GM20000 (cell line): ENCODE data around the gene GOLGB1.

Experiments
- DNase-seq: peaks from one replicate; pipeline ENCODE4 v3.0.0; 2012; ENCODE audit warnings: low spot score
- TF ChIP-seq, protein P1 (sequence below): IDR thresholded peaks from 2 replicates; pipeline ENCODE4 v1.5.1; 2012; ENCODE audit warnings: mild to moderate bottlenecking, control low read depth; ENCODE audit errors: extremely low read depth, missing control alignments

GOLGB1 gene

DNA sequence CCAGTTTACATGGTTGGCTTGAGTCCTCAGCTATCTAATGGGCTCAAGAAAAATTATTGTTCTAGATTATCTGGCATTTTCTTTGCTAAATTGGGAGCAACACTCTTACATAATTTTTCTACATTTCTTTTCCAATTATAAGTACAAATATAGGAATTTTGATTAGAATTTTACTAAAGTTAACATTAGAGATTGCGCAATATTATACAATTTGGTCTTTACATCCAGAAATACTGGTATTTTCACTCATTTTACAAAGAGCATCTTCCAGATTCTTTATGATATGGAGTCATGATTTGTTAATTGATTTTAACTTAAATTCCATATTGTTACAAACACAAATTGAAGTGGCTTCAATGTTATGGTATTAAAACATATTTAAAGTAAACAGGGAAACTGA, 19.7 kb upstream of the GOLGB1 start:
- DNase-seq = no peak
- TF ChIP-seq, protein P1, sequence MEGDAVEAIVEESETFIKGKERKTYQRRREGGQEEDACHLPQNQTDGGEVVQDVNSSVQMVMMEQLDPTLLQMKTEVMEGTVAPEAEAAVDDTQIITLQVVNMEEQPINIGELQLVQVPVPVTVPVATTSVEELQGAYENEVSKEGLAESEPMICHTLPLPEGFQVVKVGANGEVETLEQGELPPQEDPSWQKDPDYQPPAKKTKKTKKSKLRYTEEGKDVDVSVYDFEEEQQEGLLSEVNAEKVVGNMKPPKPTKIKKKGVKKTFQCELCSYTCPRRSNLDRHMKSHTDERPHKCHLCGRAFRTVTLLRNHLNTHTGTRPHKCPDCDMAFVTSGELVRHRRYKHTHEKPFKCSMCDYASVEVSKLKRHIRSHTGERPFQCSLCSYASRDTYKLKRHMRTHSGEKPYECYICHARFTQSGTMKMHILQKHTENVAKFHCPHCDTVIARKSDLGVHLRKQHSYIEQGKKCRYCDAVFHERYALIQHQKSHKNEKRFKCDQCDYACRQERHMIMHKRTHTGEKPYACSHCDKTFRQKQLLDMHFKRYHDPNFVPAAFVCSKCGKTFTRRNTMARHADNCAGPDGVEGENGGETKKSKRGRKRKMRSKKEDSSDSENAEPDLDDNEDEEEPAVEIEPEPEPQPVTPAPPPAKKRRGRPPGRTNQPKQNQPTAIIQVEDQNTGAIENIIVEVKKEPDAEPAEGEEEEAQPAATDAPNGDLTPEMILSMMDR = no peak

DNA sequence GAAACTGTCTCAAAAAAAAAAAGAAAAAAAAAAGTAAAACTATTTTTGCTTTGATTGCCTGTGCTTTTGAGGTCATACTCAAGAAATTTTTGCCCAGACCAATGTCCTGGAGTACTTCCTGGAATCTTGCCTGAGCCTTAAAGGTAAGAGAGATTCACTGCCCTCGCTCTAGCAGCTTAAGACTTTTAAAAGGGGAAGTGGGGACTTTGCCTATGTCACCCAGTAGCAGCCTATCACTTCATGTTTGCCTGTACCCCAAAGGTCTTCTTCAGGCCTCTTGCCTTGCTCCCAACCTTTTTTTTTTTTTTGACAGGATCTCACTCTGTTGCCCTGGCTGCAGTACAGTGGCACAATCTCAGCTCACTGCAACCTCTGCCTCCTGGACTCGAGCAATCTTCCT, 18.9 kb upstream of the GOLGB1 start:
- TF ChIP-seq, protein P1 = no peak
- DNase-seq = no peak

DNA sequence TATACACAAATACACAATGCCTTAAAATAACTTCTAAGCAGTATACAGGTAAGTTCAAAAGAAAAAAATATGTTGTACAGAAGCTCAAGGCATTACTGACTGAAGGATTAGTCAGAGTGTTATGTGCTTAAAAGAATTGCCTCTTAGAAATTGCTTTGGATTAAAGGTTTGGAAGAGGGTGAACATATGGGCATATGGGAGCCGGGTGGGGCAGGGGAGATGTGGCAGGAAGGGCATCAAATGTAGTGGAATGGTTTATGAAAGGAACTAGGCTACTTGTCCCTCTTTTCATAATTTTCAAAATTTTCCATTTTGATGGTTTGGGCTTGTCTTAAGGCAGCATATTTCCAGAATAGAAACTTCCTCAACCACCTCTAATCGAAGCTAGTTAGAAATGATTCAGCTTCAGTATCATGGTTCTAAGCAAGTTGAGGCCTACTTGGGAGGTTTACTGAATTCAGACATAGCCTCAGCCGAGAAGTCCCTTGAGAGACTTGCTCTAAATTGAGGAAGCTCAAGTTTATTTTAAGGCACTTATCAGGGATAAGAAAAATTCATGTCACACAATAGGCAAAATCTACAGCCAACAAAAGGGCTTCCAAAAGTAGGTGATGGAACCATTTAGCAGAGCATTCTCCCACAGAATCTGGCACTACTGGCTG, 10.1 kb upstream of the GOLGB1 start:
- DNase-seq = no peak
- TF ChIP-seq, protein P1 = no peak

DNA sequence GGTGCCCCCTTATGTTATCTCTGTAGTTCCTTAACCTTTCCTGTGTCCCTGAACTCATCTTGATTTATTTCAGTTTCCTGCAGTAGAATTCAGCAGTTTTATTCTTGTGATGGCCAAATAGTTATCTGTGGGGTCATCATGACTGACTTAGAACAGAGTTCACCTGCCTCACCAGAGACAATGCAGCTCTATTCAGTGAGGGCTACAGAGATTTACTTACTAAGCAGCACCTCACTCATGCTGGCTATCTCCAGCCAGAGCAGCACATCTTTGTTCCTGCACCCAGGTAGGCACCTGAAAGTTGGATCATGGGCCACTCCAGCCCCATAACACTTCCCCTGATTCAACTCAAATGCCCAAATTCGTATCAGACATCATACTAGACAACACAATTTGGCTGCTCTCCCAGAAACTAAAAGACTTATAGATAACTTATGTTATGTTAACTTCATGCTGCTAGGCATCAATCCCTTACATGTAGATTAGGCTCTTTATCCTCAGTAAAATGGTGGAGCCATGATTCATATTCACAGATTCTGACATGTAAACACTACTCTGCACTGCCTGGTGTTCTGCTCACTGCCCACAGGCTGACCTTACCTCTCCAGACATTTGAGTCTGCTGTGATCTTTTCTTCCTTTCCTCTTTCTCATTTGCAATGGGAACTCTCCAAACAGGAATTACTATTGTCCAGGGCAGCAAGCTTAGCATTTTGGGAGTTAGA, 9.3 kb upstream of the GOLGB1 start:
- no peak for DNase-seq
- TF ChIP-seq, protein P1 = no peak

DNA sequence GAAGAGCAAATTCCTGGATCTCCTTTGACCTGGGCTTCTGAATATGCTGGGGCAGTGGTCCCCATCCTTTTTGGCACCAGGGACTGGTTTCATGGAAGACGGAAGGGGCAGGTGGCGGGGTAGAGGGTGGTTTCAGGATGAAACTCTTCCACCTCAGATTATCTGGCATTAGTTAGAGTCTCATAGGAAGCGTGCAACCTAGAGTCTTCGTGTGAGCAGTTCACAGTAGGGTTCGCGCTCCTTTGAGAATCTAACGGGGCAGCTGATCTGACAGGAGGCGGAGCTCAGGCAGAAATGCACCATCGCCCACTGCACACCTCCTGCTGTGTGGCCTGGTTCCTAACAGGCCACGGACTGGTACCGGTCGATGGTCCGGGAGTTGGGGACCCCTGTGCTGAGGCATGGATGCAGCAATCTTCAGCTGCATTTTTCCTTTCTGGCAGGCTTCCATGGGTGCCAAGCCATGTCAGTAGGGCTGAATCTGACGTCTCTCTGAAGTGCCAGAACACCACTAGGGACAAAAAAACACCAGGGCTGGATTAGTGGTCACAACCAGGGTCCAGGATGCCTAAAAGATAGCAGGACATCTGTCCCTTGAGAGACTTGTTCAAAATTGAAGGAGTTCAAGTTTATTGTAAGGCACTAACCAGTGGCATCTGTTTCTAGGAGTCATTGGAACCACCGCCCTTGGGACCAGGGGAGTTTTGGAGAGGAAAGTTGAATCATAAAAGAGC, 8.4 kb upstream of the GOLGB1 start:
- TF ChIP-seq, protein P1 = no peak
- DNase-seq = no peak

DNA sequence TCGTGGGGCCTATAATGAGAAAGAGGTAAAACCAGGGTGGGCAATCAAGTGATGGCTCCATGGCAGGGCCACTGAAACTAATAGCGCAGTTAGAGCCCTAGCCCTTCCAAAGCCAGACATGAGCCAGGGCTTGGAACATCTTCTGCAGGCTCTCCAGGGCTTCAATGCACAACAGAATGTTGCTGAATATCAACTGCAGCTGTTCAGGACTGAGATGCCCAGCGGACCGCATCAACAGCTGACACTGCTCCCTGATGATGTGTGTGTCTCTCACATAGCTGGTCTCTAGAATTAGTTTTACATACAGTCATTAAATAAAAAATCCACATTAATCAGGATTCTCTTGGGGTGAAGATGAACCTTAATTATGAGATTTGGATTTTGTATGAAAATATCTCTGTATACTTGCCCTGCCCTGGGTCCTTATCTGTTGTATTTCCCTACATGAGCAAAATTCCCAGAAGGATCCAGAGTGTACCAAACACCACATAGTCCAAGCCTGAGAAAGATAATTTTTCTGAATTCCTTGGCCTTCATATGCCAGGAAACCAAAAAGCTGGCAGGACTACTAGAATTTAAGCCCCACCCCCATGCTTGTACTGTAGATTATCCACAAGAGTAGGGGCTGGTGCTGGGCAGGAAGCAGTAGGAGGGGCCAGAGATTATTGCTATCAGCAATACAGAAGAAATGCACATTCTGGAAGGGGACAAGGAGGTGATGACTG, 7.7 kb upstream of the GOLGB1 start:
- no peak for DNase-seq
- TF ChIP-seq, protein P1 = no peak
